Effector memory CD8-positive, alpha-beta T cell (primary cell): ENCODE data around the gene PRPSAP2.

Experiments used
- ATAC-seq: fragments of 150-1000 bp; cut with Tn5 transposase; replicated peaks from 2 replicates; pipeline ENCODE4 v1.10.0; 2021; ENCODE audit warnings: mild to moderate bottlenecking, moderate library complexity
- DNase-seq, 3 experiments: peaks; one replicate each; pipeline ENCODE4 v3.0.0; 2021
- H3K27ac Mint-ChIP-seq, 2 donors: one replicate each; pipeline ENCODE4 v1.8.0; 2022; ENCODE audit warnings: mild to moderate bottlenecking in 2 of 2, mixed read lengths in 2 of 2, moderate library complexity in 2 of 2
- H3K27me3 Mint-ChIP-seq, 2 donors: one replicate each; pipeline ENCODE4 v1.8.0; 2022; ENCODE audit warnings: mixed read lengths in 2 of 2
- H3K36me3 Mint-ChIP-seq: one replicate; pipeline ENCODE4 v1.8.0; 2022; ENCODE audit warnings: mild to moderate bottlenecking, moderate library complexity, mixed read lengths; ENCODE audit not compliant: insufficient read depth
- H3K4me1 Mint-ChIP-seq, 2 donors: one replicate each; pipeline ENCODE4 v1.8.0; 2022; ENCODE audit warnings: low read depth in 2 of 2, mixed read lengths in 2 of 2
- H3K4me3 Mint-ChIP-seq, 2 donors: one replicate each; pipeline ENCODE4 v1.8.0; 2022; ENCODE audit warnings: mild to moderate bottlenecking in 2 of 2, mixed read lengths in 2 of 2, moderate library complexity in 2 of 2
- H3K9me3 Mint-ChIP-seq, 2 donors: one replicate each; pipeline ENCODE4 v1.8.0; 2022; ENCODE audit warnings: mixed read lengths in 2 of 2

Gene PRPSAP2

DNA sequence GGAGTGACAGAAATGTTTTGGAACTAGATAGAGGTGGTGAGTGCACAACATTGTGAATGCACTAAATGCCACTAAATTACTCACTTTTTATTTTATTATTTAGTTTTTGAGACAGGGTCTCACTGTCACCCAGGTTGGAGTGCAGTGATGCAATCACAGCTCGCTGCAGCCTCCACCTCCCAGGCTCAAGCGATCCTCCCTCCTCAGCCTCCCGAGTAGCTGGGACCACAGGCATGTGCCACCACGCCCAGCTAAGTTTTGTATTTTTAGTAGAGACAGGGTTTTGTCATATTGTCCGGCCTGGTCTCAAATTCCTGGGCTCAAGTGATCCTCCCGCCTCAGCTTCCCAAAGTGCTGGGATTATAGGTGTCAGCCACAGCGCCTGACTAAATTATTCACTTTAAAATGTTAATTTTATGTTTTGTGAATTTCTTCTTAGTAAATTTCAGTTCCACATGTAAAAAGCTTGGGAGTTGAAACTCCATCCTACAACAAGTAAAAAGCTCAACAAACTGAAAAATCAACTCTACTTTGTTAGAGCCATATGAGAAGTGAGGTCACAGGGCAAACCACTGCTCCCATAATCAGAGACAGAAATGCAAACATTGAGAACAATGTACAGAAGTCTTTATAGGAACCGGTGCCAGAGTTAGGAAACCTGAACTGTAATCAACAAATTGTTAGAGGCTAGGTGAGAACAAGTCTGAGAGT lies 80.2 kb downstream of the PRPSAP2 start:
- Mint-ChIP-seq H3K27ac (no peak overlapping the region), H3K4me3 (no peak overlapping the region), H3K27me3 (peaks cover 11 to 16% of the 10 kb centered on the region in 2 donors), H3K4me1 (peaks cover 0 to 3% of the 10 kb centered on the region in 2 donors), H3K36me3 (peaks cover 2% of the 10 kb centered on the region), H3K9me3 (no peaks in the 10 kb centered on the region)
- no peak for ATAC-seq
- DNase-seq = no peak

DNA sequence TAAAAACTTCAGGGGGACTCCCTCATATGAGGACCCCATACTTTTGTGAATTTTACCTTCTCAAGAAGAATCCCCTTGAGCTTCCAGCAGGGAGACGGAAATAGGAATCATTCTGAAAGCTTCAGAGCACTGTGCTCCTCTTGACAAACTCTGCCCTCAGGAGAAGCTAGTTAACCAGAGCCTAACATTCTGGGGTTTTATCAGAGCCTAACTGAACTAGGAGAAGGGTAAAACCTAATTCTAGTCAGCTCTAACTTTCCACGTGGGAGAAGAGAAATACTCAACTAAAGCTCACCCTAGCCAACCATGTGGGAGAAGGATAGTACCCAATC lies 80.7 kb downstream of the PRPSAP2 start:
- H3K36me3 Mint-ChIP-seq = peaks cover 2% of the 10 kb centered on the region
- DNase-seq (no peak), ATAC-seq (no peak)
- H3K27me3 Mint-ChIP-seq = peaks cover 11 to 16% of the 10 kb centered on the region in 2 donors
- H3K27ac Mint-ChIP-seq = no peak overlapping the region
- H3K4me3 Mint-ChIP-seq = no peak overlapping the region
- H3K9me3 Mint-ChIP-seq = no peaks in the 10 kb centered on the region
- H3K4me1 Mint-ChIP-seq = peaks cover 0 to 2% of the 10 kb centered on the region in 2 donors

DNA sequence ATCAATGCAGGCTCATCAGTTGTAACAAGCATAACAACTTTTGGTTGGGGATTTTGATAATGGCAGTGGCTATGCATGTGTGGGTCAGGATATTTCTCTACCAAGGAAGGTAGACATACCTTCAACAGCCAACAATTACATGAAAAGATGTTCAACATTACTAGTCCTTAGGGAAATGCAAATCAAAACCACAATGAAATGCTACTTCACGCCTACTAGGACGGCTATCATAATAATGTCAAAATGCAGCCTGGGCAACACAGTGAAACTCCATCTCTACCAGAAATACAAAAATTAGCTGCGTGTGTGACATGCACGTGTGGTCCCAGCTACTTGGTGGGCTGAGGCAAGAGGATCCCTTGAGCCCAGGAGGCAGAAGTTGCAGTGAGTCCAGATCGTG lies 86.7 kb downstream of the PRPSAP2 start:
- Mint-ChIP-seq H3K27ac (no peak overlapping the region), H3K27me3 (peaks cover 23 to 49% of the 10 kb centered on the region in 2 donors), H3K4me1 (no peaks in the 10 kb centered on the region), H3K4me3 (no peak overlapping the region), H3K36me3 (no peaks in the 10 kb centered on the region), H3K9me3 (no peaks in the 10 kb centered on the region)
- ATAC-seq (no peak), DNase-seq (no peak)

DNA sequence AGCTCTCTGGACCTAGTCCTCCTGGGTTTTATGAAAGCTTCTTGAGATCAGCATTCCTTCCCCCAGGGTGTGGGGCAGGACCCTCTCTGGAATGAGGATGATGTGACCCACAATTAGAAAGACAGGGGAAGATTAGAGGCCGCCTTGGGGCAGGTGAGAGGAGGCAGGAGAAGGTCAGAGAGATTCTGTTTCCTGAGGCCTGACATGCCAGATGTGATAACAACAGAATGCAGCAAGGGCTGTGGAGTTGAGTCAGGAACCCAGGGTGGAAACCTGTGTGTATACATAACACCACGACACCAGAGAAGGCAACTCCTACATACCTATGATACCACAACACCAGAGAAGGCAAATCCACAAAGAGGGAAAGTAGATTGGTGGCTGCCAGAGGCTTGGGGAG lies 88.6 kb downstream of the PRPSAP2 start:
- Mint-ChIP-seq H3K27me3 (peaks cover 27 to 52% of the 10 kb centered on the region in 2 donors), H3K9me3 (no peaks in the 10 kb centered on the region), H3K36me3 (no peaks in the 10 kb centered on the region), H3K27ac (no peak overlapping the region), H3K4me3 (no peak overlapping the region), H3K4me1 (no peaks in the 10 kb centered on the region)
- no peak for DNase-seq
- ATAC-seq = no peak

DNA sequence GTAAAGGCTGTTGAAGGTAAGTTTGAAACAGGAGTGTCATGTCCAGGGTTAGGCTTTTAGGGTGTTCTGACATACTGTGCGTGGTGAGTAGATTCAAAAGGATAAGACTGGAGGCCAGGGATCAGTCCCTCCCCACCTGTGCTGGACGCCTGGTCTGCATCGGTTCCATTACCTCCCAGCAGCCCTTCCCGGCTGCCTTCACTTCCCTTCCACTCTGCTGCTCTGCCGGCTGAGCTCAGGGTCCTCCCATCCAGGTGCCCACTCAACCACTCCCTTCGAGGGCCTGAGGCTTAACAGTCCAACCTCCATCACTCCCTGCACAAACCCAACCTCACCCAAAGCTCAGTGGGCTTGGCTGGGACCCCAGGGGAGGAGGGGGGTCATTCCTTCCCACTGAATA lies 89.9 kb downstream of the PRPSAP2 start:
- Mint-ChIP-seq H3K36me3 (no peaks in the 10 kb centered on the region), H3K27ac (no peak overlapping the region), H3K9me3 (no peaks in the 10 kb centered on the region), H3K4me3 (no peak overlapping the region), H3K4me1 (no peaks in the 10 kb centered on the region), H3K27me3 (peaks cover 27 to 59% of the 10 kb centered on the region in 2 donors)
- DNase-seq (no peak), ATAC-seq (no peak)

DNA sequence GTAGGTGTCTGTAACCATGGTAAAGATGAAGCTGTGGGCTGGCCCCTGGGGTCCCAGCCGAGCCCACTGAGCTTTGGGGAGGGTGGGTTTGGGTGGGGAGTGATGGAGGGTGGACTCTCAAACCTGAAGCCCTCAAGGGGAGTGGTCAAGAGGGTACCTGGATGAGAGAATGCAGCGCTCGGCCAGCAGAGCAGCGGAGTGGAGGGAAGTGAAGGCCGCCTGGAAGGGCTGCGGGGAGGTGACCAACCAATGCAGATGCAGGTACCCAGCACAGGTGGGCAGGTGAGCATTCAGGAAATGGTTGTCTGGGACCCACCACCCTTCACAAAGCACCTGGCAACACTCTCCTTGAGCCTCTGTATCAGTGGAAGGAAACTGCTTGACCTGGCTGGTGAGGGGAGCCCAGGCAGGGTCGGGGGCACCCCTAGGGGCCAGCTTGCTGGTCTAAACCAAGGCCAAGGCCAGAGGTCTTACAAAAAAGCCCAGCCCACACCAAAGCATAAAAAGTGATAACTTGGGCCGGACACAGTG lies 90.6 kb downstream of the PRPSAP2 start:
- Mint-ChIP-seq H3K36me3 (no peaks in the 10 kb centered on the region), H3K9me3 (no peaks in the 10 kb centered on the region), H3K27ac (no peak overlapping the region), H3K4me3 (no peak overlapping the region), H3K27me3 (peaks cover 27 to 59% of the 10 kb centered on the region in 2 donors), H3K4me1 (no peaks in the 10 kb centered on the region)
- ATAC-seq (no peak), DNase-seq (no peak)

DNA sequence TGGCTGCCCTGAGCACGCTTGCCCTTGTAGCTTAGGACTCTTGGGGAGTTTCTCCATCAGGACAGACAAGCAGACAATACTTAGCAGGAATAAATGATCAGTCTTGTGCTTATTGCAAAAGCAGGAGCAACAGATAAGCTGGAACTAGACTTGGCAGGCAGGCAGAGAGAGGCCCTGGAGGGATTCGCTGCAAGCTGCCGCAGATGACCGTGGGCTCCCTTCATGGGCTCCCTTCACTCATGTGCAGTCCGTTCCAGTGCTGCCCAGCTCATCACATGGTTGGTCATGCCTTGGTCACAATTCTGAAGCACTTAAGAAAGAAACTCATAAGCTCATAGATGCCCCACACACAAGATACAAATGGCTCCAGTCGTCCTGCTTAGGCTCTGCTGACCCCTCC lies 91.6 kb downstream of the PRPSAP2 start:
- no peak overlapping the region for H3K4me3 Mint-ChIP-seq
- peaks cover 25 to 51% of the 10 kb centered on the region in 2 donors for H3K27me3 Mint-ChIP-seq
- H3K4me1 Mint-ChIP-seq = peaks cover 5% of the 10 kb centered on the region in 2 donors
- no peak for ATAC-seq
- DNase-seq = no peak
- H3K36me3 Mint-ChIP-seq = no peaks in the 10 kb centered on the region
- no peaks in the 10 kb centered on the region for H3K9me3 Mint-ChIP-seq
- peak overlapping the region in 1 of 2 donors; percentile 15 for H3K27ac Mint-ChIP-seq

DNA sequence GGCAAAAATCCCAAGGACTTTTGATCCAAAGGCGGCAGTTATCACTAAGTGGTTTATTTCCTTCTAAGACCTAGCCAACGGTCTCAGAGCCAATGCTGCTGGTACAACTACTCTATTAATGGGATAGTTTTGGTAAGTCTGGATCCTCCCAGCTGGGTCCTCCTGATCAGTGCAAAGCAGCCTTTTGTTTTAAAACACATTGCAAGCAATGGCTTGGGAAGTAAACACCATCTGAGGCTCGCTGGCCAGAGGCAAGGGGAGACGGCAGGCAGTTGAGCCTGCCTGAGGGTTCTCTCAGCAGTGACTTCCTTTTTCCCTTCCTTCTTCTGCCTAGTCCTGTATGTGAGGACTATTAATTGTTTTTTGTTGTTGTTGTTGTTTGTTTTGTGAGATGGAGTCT lies 92.4 kb downstream of the PRPSAP2 start:
- Mint-ChIP-seq H3K9me3 (no peaks in the 10 kb centered on the region), H3K27ac (no peak overlapping the region), H3K4me1 (peaks cover 8 to 10% of the 10 kb centered on the region in 2 donors), H3K4me3 (no peak overlapping the region), H3K36me3 (no peaks in the 10 kb centered on the region), H3K27me3 (peaks cover 18 to 48% of the 10 kb centered on the region in 2 donors)
- no peak for DNase-seq
- ATAC-seq = no peak

DNA sequence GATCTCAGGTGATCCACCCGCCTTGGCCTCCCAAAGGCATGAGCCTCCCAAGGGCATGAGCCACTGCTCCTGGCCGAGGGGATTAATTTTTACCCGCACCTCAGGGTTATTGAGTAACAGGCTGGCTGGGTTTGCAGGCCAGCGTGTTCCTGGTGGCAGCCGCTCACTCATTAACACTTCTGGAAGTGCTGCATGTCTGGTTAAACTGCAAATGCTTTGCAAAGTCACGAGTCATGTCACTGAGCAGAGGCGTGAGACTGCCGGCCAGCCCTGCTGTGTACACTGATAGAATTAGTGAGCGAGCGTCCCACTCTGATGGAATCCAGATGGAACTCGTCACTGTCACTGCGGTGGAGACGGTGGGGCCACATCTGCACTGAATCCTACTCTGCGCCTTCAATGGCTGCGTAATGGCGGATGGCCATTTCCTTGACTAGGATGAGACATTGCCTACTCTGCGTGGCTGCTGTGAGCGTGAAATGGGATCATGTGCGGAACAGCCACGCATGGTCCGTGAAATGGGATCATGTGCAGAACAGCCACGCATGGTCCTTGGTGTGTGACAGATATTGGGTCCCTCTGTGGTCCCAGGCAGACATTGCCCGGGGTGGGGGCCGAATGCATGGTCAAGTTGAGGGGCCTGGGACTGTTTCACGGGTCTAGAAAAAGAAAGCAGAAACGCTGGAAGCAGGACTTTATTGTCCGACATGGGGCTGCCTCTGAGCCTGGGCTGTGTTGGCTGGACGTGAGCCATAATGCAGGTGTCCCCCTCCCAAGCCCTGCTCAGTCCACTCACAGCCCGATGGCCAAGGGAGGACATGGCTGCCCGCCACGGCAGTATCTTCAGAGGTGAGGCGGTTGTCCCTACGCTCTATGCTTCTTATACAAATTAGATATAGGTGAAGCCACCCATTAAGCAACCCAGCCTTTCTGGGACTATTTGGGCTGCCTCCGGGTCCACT lies 93.3 kb downstream of the PRPSAP2 start:
- H3K36me3 Mint-ChIP-seq = no peaks in the 10 kb centered on the region
- ATAC-seq (no peak), DNase-seq (no peak)
- no peak overlapping the region for H3K27ac Mint-ChIP-seq
- no peak overlapping the region for H3K4me3 Mint-ChIP-seq
- H3K9me3 Mint-ChIP-seq = no peaks in the 10 kb centered on the region
- peaks cover 12 to 13% of the 10 kb centered on the region in 2 donors for H3K4me1 Mint-ChIP-seq
- peaks cover 10 to 40% of the 10 kb centered on the region in 2 donors for H3K27me3 Mint-ChIP-seq

DNA sequence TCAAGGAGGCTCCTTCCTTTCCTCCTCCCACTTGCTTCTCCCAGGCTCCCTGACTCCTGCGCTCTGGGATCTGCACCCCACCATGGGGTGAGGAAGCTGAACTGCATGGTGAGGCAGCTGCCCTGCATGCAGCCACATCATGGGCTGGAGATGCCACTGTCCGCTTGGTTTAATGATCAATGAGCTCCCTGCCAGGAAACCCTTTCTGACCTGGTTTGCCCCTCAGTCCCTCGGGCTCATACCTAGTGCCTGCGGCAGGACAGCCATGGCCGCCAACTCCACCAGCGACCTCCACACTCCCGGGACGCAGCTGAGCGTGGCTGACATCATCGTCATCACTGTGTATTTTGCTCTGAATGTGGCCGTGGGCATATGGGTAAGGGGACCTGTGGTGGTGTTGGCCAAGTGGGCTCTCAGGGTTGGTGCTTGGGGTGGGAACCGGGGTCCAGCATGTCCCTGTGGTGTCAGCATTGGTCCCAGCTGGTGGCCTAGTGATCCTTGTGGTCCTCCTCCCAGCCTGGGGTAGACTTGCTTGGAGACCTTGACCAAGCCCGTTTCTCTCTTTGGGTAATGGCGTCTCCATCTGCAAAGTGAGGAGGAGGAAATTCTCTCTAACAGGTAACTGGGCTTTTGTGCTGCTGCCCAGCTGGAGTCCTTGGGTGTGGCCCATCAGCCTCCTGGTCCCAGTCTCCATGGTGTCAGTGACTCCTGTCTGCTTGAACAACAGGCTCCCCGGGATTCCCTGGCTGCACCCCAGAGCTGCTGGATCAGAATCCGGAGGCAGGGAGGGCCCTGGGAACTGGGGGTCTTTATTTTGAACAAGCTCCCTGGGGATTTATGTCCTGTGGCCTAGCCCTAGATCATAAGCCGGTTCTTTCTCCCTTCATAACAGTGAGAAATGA lies 94.3 kb downstream of the PRPSAP2 start, which contains the start of gene SLC5A10:
SLC5A10 (plus strand) TSS at position 225 of the 902 bp plus-strand sequence; CDS start at position 266, 41 bp downstream.
- Mint-ChIP-seq H3K4me1 (peaks cover 12 to 13% of the 10 kb centered on the region in 2 donors), H3K9me3 (no peaks in the 10 kb centered on the region), H3K27ac (no peak within 1 kb of the TSS), H3K27me3 (peaks cover 10 to 31% of the 10 kb centered on the region in 2 donors), H3K36me3 (no peaks in the 10 kb centered on the region), H3K4me3 (no peak within 1 kb of the TSS)
- no peak for DNase-seq
- no peak for ATAC-seq

DNA sequence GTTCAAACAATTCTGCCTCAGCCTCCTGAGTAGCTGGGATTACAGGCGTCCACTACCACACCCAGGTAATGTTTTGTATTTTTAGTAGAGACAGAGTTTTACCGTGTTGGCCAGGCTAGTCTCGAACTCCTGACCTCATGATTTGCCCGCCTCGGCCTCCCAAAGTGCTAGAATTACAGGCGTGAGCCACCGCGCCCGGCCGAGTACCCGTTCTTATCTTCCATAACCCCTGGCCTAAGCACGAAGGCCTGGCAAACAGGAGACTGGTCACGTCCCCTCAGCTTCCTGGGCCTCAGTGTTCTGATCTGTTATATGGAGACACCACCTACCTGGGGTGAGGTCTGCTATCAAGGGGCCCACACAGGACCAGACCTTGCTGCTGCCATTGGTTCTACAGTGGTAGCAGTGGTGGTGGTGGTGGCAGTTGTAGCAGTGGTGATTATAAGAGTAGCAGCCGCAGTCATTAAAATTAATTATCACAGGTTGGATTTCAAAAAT lies 95.3 kb downstream of the PRPSAP2 start:
- H3K4me1 Mint-ChIP-seq = peaks cover 12 to 13% of the 10 kb centered on the region in 2 donors
- no peaks in the 10 kb centered on the region for H3K36me3 Mint-ChIP-seq
- H3K27me3 Mint-ChIP-seq = peaks cover 10 to 21% of the 10 kb centered on the region in 2 donors
- no peak for DNase-seq
- peak overlapping the region in 1 of 2 donors; percentile 32 for H3K27ac Mint-ChIP-seq
- no peaks in the 10 kb centered on the region for H3K9me3 Mint-ChIP-seq
- no peak for ATAC-seq
- no peak overlapping the region for H3K4me3 Mint-ChIP-seq

DNA sequence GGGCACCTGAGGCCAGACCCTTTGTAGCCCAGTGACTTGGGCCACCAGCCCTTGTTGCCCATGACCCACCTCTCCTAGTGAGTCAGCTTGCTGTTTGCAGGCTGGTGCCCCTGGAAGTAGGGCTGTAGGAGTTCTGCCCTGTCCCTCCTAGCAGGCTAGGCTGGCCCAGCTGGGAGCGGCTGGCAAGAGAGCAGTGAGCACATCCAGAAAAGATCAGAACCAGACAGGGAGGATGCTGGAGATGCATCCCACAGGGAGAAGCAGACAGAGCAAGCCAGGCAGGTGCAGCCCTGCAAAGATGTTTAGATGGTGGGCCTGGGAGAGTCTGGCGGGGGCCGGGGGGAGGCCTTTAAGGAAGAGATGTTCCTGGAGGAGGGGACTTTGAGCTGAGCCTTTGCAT lies 96.4 kb downstream of the PRPSAP2 start:
- peak overlapping the region; percentile 56 to 72 for H3K4me3 Mint-ChIP-seq
- H3K36me3 Mint-ChIP-seq = no peaks in the 10 kb centered on the region
- ATAC-seq = no peak
- no peak for DNase-seq
- peaks cover 10 to 21% of the 10 kb centered on the region in 2 donors for H3K27me3 Mint-ChIP-seq
- H3K4me1 Mint-ChIP-seq = peaks cover 12 to 13% of the 10 kb centered on the region in 2 donors
- peak overlapping the region in 1 of 2 donors; percentile 88 for H3K27ac Mint-ChIP-seq
- no peaks in the 10 kb centered on the region for H3K9me3 Mint-ChIP-seq
